Measurements from ENCODE around the gene GALNT13.

GRCh38 chr2:154142480-154142879 lies 270.8 kb downstream of the GALNT13 start:
- TF ChIP-seq CTCF (IDR thresholded peaks at IDR 0.05; ENCODE audit: low read depth, low read length) (no peak), EZH2phosphoT487 (IDR thresholded peaks at IDR 0.05; ENCODE audit: low read depth) (no peak)

All from OCI-LY3 (cell line).